HepG2 (cell line): ENCODE measurements around the gene ABCB10. TPM values are rescaled to one million over a fixed set of nuclear protein-coding genes. Genes with fewer than 3 reads are reported as not detected.

Experiments
- ATAC-seq: fragments of 200-7000 bp; cut with Tn5 transposase; 3 replicates; pipeline ENCODE4 v1.9.1; 2020; ENCODE audit warnings: mild to moderate bottlenecking, moderate library complexity
- BruUV-seq: library from RNA; stranded (reverse); fragments of 400-500 nt; replicated peaks from 2 replicates; lab custom pipeline; 2021; lab: Mats Ljungman, UMichigan
- CTCF ChIA-PET: fragments of 300-600 bp; formaldehyde crosslinking; extraction: SDS; loops from one replicate; lab custom pipeline; 2021; ENCODE audit warnings: low total read pairs, inconsistent platforms, low intra/inter-chr PET ratio; lab: Yijun Ruan, JAX
- POLR2A ChIA-PET: fragments of 350-600 bp; sonication (Branson Sonifier 250); formaldehyde crosslinking; loops from one replicate; lab custom pipeline; 2020; ENCODE audit warnings: antibody characterized with exemption, inconsistent platforms; lab: Yijun Ruan, JAX
- DNase-seq: peaks from one replicate; pipeline ENCODE4 v3.0.0-alpha.2; 2015; ENCODE audit warnings: low spot score
- FAIRE-seq: peaks from 3 replicates; lab custom pipeline; 2011; peaks lifted over from hg19 to GRCh38; lab: Jason Lieb, UNC
- H2AFZ ChIP-seq: one replicate; pipeline ENCODE4 v1.6.1; 2011; ENCODE audit warnings: low read length, inconsistent platforms
- H3K27ac ChIP-seq: fragments of 300-600 bp; 3 replicates; pipeline ENCODE4 v1.8.0; 2011; ENCODE audit warnings: mixed run types, mild to moderate bottlenecking, mixed read lengths, low read length, inconsistent platforms; ENCODE audit not compliant: insufficient read depth; ENCODE audit errors: extremely low read length
- H3K27me3 ChIP-seq, 2 experiments: fragments of 200-600 bp in 1 of 2; 2 replicates in 1 of 2; 3 replicates in 1 of 2; pipeline versions ENCODE4 v1.6.0 to v1.8.0; 2011; ENCODE audit warnings: low read length in 2 of 2, mild to moderate bottlenecking in 2 of 2, moderate library complexity in 2 of 2, inconsistent platforms in 1 of 2; ENCODE audit not compliant: insufficient read depth in 2 of 2, control insufficient read depth in 1 of 2
- H3K36me3 ChIP-seq, 2 experiments: fragments of 200-600 bp in 1 of 2; replicated peaks in 1 of 2; 2 replicates in 1 of 2; 3 replicates in 1 of 2; pipeline versions ENCODE4 v1.5.1 to v1.8.0; 2011; ENCODE audit warnings: low read length in 2 of 2, inconsistent platforms in 1 of 2; ENCODE audit not compliant: insufficient read depth in 2 of 2, control insufficient read depth in 1 of 2
- H3K4me1 ChIP-seq: 2 replicates; pipeline ENCODE4 v1.5.1; 2012; ENCODE audit warnings: low read length, inconsistent platforms; ENCODE audit not compliant: insufficient read depth
- H3K4me2 ChIP-seq: 2 replicates; pipeline ENCODE4 v1.6.0; 2011; ENCODE audit warnings: low read depth, low read length, inconsistent platforms
- H3K4me3 ChIP-seq, 3 experiments: fragments of 200-600 bp in 1 of 3; sonication (generic), shearing (Covaris generic) in 1 of 3; replicated peaks in 1 of 3; 2 replicates each; pipeline ENCODE4 v1.5.1; 2011 to 2016; ENCODE audit warnings: low read length in 3 of 3, inconsistent platforms in 2 of 3, low read depth in 2 of 3, mild to moderate bottlenecking in 2 of 3, control low read depth in 1 of 3, mixed read lengths in 1 of 3; ENCODE audit not compliant: insufficient read depth in 1 of 3
- H3K79me2 ChIP-seq: one replicate; pipeline ENCODE4 v1.6.1; 2011; ENCODE audit warnings: low read length, inconsistent platforms; ENCODE audit not compliant: insufficient read depth
- H3K9ac ChIP-seq: 2 replicates; pipeline ENCODE4 v1.6.0; 2011; ENCODE audit warnings: mild to moderate bottlenecking, low read depth, low read length, inconsistent platforms; ENCODE audit not compliant: insufficient read depth
- H3K9me3 ChIP-seq: 2 replicates; pipeline ENCODE4 v1.5.1; 2012; ENCODE audit warnings: mild to moderate bottlenecking, low read length
- H4K20me1 ChIP-seq: 2 replicates; pipeline ENCODE4 v1.6.0; 2011; ENCODE audit warnings: inconsistent platforms, mild to moderate bottlenecking, low read length, moderate library complexity; ENCODE audit not compliant: insufficient read depth
- FOXA3 ChIP-seq: IDR thresholded peaks from 2 replicates; pipeline ENCODE4 v1.6.1; 2016; ENCODE audit warnings: missing genetic modification reagents, missing compliant biosample characterization
- FOXM1 ChIP-seq: sonication (generic); formaldehyde crosslinking; IDR thresholded peaks from 2 replicates; pipeline ENCODE4 v1.5.0; 2020; ENCODE audit warnings: missing genetic modification reagents
- GLI4 ChIP-seq: sonication (generic); formaldehyde crosslinking; IDR thresholded peaks from 2 replicates; pipeline ENCODE4 v1.5.1; 2020; ENCODE audit warnings: missing genetic modification reagents, mild to moderate bottlenecking, moderate library complexity, borderline replicate concordance
- JUNB ChIP-seq: sonication (generic); formaldehyde crosslinking; IDR thresholded peaks from 2 replicates; pipeline ENCODE4 v1.8.0; 2022; ENCODE audit warnings: missing genetic modification reagents, mild to moderate bottlenecking, borderline replicate concordance
- KLF13 ChIP-seq: sonication (generic); formaldehyde crosslinking; IDR thresholded peaks from 2 replicates; pipeline ENCODE4 v1.4.0; 2020; ENCODE audit warnings: mild to moderate bottlenecking, missing genetic modification reagents
- KLF6 ChIP-seq: IDR thresholded peaks from 2 replicates; pipeline ENCODE4 v1.8.0; 2016; ENCODE audit warnings: missing biosample characterization, missing genetic modification reagents
- NPAS2 ChIP-seq: sonication (generic); formaldehyde crosslinking; IDR thresholded peaks from 2 replicates; pipeline ENCODE4 v1.8.0; 2022; ENCODE audit warnings: mild to moderate bottlenecking, missing genetic modification reagents, borderline replicate concordance
- NR2F6 ChIP-seq, 2 experiments: IDR thresholded peaks; 2 replicates each; pipeline ENCODE4 v1.6.1; 2016; ENCODE audit warnings: antibody characterized with exemption in 1 of 2, mild to moderate bottlenecking in 1 of 2
- PHF20 ChIP-seq: sonication (generic); formaldehyde crosslinking; IDR thresholded peaks from 2 replicates; pipeline ENCODE4 v1.5.0; 2020; ENCODE audit warnings: mild to moderate bottlenecking, missing genetic modification reagents
- RFX5 ChIP-seq: IDR thresholded peaks from 2 replicates; pipeline ENCODE4 v1.6.1; 2011; ENCODE audit warnings: low read depth, low read length, improper control_type of control experiment
- SAP130 ChIP-seq: IDR thresholded peaks from 2 replicates; pipeline ENCODE4 v1.6.1; 2016; ENCODE audit warnings: low read depth
- SMAD1 ChIP-seq: sonication (generic); formaldehyde crosslinking; IDR thresholded peaks from 2 replicates; pipeline ENCODE4 v1.4.0; 2020; ENCODE audit warnings: missing genetic modification reagents, low read depth, mild to moderate bottlenecking, borderline replicate concordance
- ZIK1 ChIP-seq: sonication (generic); formaldehyde crosslinking; IDR thresholded peaks from 2 replicates; pipeline ENCODE4 v1.5.0; 2020; ENCODE audit warnings: mild to moderate bottlenecking, low read depth, missing genetic modification reagents, borderline replicate concordance
- ZNF12 ChIP-seq: sonication (generic); formaldehyde crosslinking; IDR thresholded peaks from 2 replicates; pipeline ENCODE4 v1.5.0; 2020; ENCODE audit warnings: missing genetic modification reagents
- ZNF484 ChIP-seq: sonication (generic); formaldehyde crosslinking; IDR thresholded peaks from 2 replicates; pipeline ENCODE4 v1.5.1; 2020; ENCODE audit warnings: mild to moderate bottlenecking, low read depth, missing genetic modification reagents, borderline replicate concordance
- ZNF556 ChIP-seq: sonication (generic); formaldehyde crosslinking; IDR thresholded peaks from 2 replicates; pipeline ENCODE4 v1.4.0; 2020; ENCODE audit warnings: mild to moderate bottlenecking, missing genetic modification reagents, borderline replicate concordance
- ZSCAN20 ChIP-seq: sonication (generic); formaldehyde crosslinking; IDR thresholded peaks from 2 replicates; pipeline ENCODE4 v1.4.0; 2020; ENCODE audit warnings: missing genetic modification reagents, mild to moderate bottlenecking, borderline replicate concordance
- WGBS: methylation state at CpG from one replicate; pipeline ENCODE4 v1.1.6; 2017; ENCODE audit warnings: low lambda C conversion rate; 5-methylcytosine and 5-hydroxymethylcytosine counted together
- in situ Hi-C: cut with HindIII; loops from 2 replicates; pipeline ENCODE4 v1.10.0; 2017; ENCODE audit warnings: low pct_unique_long_range_greater_than_20kb; ENCODE audit not compliant: extremely low pct_ligation_motif_present
- intact Hi-C: fragments of 100-400 bp; cut with micrococcal nuclease; formaldehyde crosslinking; loops from one replicate; pipeline ENCODE4 v1.10.0; 2022; ENCODE audit not compliant: unreplicated experiment
- polyA plus RNA-seq, 8 experiments: library from polyadenylated mRNA; depleted of rRNA in 3 of 8; stranded (reverse) in 7 of 8; unstranded in 1 of 8; fragments of >200 nt; fragmentation: Illumina TruSeq in 4 of 8; extraction: Trizol in 4 of 8; gene quantifications; 2 replicates each; pipeline versions ENCODE4 v1.2.1 to v1.2.3, GENCODE V29; 2011 to 2016; ENCODE audit warnings: low read depth in 4 of 8, missing spikeins in 1 of 8, mixed read lengths in 1 of 8; ENCODE audit not compliant: insufficient read depth in 1 of 8
- total RNA-seq, 5 experiments: library from RNA; depleted of rRNA; stranded (reverse); fragments of >200 nt; fragmentation: Illumina TruSeq; extraction: Trizol; gene quantifications; 2 replicates each; pipeline ENCODE4 v1.2.3, GENCODE V29; 2016; ENCODE audit warnings: low read depth in 1 of 5
- TF ChIP-seq, protein P1 (sequence below): sonication (generic); formaldehyde crosslinking; IDR thresholded peaks from 2 replicates; pipeline ENCODE4 v1.8.0; 2022; ENCODE audit warnings: missing genetic modification reagents, low read depth, mild to moderate bottlenecking, borderline replicate concordance
- TF ChIP-seq, protein P2 (sequence below): sonication (generic); formaldehyde crosslinking; conservative IDR thresholded peaks from 2 replicates; pipeline ENCODE4 v1.5.0; 2020; ENCODE audit warnings: missing genetic modification reagents
- TF ChIP-seq, protein P3 (sequence below): sonication (generic); formaldehyde crosslinking; IDR thresholded peaks from 2 replicates; pipeline ENCODE4 v1.5.0; 2020; ENCODE audit warnings: mild to moderate bottlenecking, low read depth, missing genetic modification reagents, borderline replicate concordance
- TF ChIP-seq, protein P4 (sequence below): sonication (generic); formaldehyde crosslinking; IDR thresholded peaks from 2 replicates; pipeline ENCODE4 v1.5.1; 2020; ENCODE audit warnings: missing genetic modification reagents, mild to moderate bottlenecking, borderline replicate concordance

Gene ABCB10
- total and polyA plus RNA-seq, 2 of the 13 experiments (the other 11 are each of a cell fraction or from before 2014, with no cell fraction given): 11.2 to 28.9 TPM

DNA sequence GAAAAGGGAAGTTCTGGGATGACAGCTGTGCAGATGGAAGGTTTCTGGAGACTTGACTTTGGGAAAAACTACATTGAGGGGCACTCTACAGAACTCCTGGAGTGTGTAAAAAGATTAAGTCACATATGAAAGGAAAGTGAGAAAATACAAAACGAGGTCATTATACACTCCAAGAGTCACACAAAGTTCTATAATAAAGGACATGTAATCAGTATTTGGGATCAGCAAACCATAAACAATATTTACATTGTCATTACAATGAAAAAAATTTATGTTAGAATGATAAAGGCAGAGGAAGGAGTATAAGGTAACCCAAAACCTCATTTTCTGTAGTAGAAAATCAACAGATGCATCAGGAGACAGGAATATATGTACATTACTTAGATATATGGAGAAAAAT lies 73.2 kb downstream of the ABCB10 start (continued):
- TF ChIP-seq JUNB (CRISPR knock-in tag) (no peak), ZIK1 (CRISPR knock-in tag) (no peak), ZSCAN20 (CRISPR knock-in tag) (no peak), KLF13 (CRISPR knock-in tag) (no peak), ZNF484 (CRISPR knock-in tag) (no peak), FOXM1 (CRISPR knock-in tag) (no peak), KLF6 (CRISPR knock-in tag) (no peak), FOXA3 (no peak)
- TF ChIP-seq, protein P1, sequence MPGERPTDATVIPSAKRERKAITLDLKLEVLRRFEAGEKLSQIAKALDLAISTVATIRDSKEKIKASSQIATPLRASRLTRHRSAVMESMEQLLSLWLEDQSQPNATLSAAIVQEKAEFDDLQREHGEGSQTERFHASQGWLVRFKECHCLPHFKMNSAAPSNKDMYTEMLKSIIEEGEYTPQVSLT: no peak

DNA sequence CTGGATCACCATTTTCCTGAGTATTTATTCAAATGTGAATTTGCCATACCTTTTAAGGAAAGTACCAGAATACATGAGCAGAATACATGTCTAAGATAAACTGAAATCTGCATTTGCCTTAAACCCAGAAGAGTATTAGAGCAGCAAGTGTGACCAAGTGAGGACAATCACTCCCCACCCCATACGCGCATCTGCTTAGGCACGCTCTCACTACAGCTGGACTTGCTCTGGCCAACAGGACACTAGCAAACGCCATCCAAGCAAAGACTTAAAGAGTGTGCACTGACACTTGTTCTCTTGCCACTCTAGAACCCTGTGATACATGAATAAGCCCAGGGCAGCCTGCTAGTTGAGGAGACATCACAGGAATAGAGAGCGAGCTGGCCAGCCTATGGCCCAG lies 76.0 kb downstream of the ABCB10 start:
- Histone ChIP-seq H3K27me3 (no peaks in the 10 kb centered on the region), H4K20me1 (no peaks in the 10 kb centered on the region), H2AFZ (no peak overlapping the region), H3K9me3 (no peaks in the 10 kb centered on the region), H3K9ac (no peak overlapping the region), H3K27ac (no peak overlapping the region), H3K79me2 (no peaks in the 10 kb centered on the region), H3K4me2 (no peak overlapping the region), H3K4me3 (no peak overlapping the region), H3K4me1 (peaks cover 7% of the 10 kb centered on the region), H3K36me3 (peaks cover 19 to 78% of the 10 kb centered on the region in 2 experiments)
- 98% methylated on average over 4 of the region's 5 CpGs for WGBS
- DNase-seq (no peak), FAIRE-seq (no peak), ATAC-seq (peak; percentile 40; the same call in 2 of the 3 replicates)
- POLR2A ChIA-PET: interaction anchor here (1.3 kb wide), 1 partner anchor 27 kb away, joined by 3 read pairs; no protein-coding TSS in a partner anchor
- no TSS peak for BruUV-seq
- intact Hi-C loops: loop anchor here (1.0 to 10.0 kb wide), 2 partner anchors 138 to 224 kb away; partner anchors contain the start of gene CCSAP
- CTCF ChIA-PET: interaction anchor here (1.5 kb wide), 1 partner anchor 225 kb away, joined by 24 read pairs; no protein-coding TSS in a partner anchor
- in situ Hi-C loops: loop anchor here (5.0 kb wide), 1 partner anchor 225 kb away; no protein-coding TSS in a partner anchor
- TF ChIP-seq ZNF12 (CRISPR knock-in tag) (no peak), NPAS2 (CRISPR knock-in tag) (no peak), SMAD1 (CRISPR knock-in tag) (no peak), RFX5 (no peak), GLI4 (CRISPR knock-in tag) (no peak), NR2F6 (IDR thresholded peaks at IDR 0.05) (no peak), NR2F6 (CRISPR knock-in tag; IDR thresholded peaks at IDR 0.05) (no peak), SAP130 (CRISPR knock-in tag) (no peak), ZNF556 (CRISPR knock-in tag) (no peak), PHF20 (CRISPR knock-in tag) (no peak)
- TF ChIP-seq, protein P2, sequence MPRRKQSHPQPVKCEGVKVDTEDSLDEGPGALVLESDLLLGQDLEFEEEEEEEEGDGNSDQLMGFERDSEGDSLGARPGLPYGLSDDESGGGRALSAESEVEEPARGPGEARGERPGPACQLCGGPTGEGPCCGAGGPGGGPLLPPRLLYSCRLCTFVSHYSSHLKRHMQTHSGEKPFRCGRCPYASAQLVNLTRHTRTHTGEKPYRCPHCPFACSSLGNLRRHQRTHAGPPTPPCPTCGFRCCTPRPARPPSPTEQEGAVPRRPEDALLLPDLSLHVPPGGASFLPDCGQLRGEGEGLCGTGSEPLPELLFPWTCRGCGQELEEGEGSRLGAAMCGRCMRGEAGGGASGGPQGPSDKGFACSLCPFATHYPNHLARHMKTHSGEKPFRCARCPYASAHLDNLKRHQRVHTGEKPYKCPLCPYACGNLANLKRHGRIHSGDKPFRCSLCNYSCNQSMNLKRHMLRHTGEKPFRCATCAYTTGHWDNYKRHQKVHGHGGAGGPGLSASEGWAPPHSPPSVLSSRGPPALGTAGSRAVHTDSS (CRISPR knock-in tag): no peak
- TF ChIP-seq, protein P3, sequence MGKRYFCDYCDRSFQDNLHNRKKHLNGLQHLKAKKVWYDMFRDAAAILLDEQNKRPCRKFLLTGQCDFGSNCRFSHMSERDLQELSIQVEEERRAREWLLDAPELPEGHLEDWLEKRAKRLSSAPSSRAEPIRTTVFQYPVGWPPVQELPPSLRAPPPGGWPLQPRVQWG (CRISPR knock-in tag): no peak
- TF ChIP-seq, protein P4, sequence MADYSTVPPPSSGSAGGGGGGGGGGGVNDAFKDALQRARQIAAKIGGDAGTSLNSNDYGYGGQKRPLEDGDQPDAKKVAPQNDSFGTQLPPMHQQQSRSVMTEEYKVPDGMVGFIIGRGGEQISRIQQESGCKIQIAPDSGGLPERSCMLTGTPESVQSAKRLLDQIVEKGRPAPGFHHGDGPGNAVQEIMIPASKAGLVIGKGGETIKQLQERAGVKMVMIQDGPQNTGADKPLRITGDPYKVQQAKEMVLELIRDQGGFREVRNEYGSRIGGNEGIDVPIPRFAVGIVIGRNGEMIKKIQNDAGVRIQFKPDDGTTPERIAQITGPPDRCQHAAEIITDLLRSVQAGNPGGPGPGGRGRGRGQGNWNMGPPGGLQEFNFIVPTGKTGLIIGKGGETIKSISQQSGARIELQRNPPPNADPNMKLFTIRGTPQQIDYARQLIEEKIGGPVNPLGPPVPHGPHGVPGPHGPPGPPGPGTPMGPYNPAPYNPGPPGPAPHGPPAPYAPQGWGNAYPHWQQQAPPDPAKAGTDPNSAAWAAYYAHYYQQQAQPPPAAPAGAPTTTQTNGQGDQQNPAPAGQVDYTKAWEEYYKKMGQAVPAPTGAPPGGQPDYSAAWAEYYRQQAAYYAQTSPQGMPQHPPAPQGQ (CRISPR knock-in tag): no peak
